ENCODE measurements around the gene TUBGCP2. TPM values are rescaled to one million over a fixed set of nuclear protein-coding genes. Genes with fewer than 3 reads are reported as not detected.

The TUBGCP2 gene
- total RNA-seq, 1 experiment from 2014 or later: 75.1 TPM

- H3K36me3 ChIP-seq (ENCODE audit: insufficient read depth, low read length, poor library complexity, severe bottlenecking): peaks cover 14% of the 10 kb centered on the region
- BruUV-seq (replicated peaks): no TSS peak
- peak; percentile 66 for DNase-seq (ENCODE audit: low spot score)
- no peaks in the 10 kb centered on the region for H3K9me3 ChIP-seq (ENCODE audit: low read depth, low read length, poor library complexity, severe bottlenecking)
- intact Hi-C loops (cut with micrococcal nuclease; ENCODE audit: unreplicated experiment): no loop called here
- peak overlapping the region; percentile 100 for H3K4me3 ChIP-seq (ENCODE audit: low read depth, low read length, poor library complexity, severe bottlenecking)
- peak overlapping the region; percentile 95 for H3K27ac ChIP-seq (ENCODE audit: low read depth, low read length, poor library complexity, severe bottlenecking)
- no peaks in the 10 kb centered on the region for H3K27me3 ChIP-seq (replicated peaks; ENCODE audit: insufficient read depth, low read depth, low read length, poor library complexity)
- ChIA-PET POLR2A (ENCODE audit: low non-redundant PET) (no interaction called here), CTCF (interaction anchor here (1.3 kb wide), 1 partner anchor 22 kb away, joined by 4 read pairs; no protein-coding TSS in a partner anchor)
- H3K4me1 ChIP-seq (ENCODE audit: insufficient read depth, low read length, poor library complexity, severe bottlenecking): peaks cover 3% of the 10 kb centered on the region
- TF ChIP-seq CTCF (conservative IDR thresholded peaks at IDR 0.05; ENCODE audit: low read depth, low read length) (peak; percentile 71), EZH2 (IDR thresholded peaks at IDR 0.05; ENCODE audit: borderline replicate concordance, low read depth, low read length, poor library complexity, severe bottlenecking) (no peak)
These were observed 774 bp downstream of the TUBGCP2 start for GRCh38 chr10:133307776-133308420.

GRCh38 chr10:133306941-133307379 is 1.7 kb downstream of the TUBGCP2 start:
- BruUV-seq (replicated peaks): no TSS peak
- intact Hi-C loops (cut with micrococcal nuclease; ENCODE audit: unreplicated experiment): no loop called here
- Histone ChIP-seq H3K4me1 (ENCODE audit: insufficient read depth, low read length, poor library complexity, severe bottlenecking) (peaks cover 3% of the 10 kb centered on the region), H3K27ac (ENCODE audit: low read depth, low read length, poor library complexity, severe bottlenecking) (peak overlapping the region; percentile 37), H3K27me3 (replicated peaks; ENCODE audit: insufficient read depth, low read depth, low read length, poor library complexity) (no peaks in the 10 kb centered on the region), H3K36me3 (ENCODE audit: insufficient read depth, low read length, poor library complexity, severe bottlenecking) (peaks cover 14% of the 10 kb centered on the region), H3K4me3 (ENCODE audit: low read depth, low read length, poor library complexity, severe bottlenecking) (no peak overlapping the region), H3K9me3 (ENCODE audit: low read depth, low read length, poor library complexity, severe bottlenecking) (no peaks in the 10 kb centered on the region)
- POLR2A ChIA-PET (ENCODE audit: low non-redundant PET): no interaction called here
- no peak for TF ChIP-seq EZH2 (IDR thresholded peaks at IDR 0.05; ENCODE audit: borderline replicate concordance, low read depth, low read length, poor library complexity, severe bottlenecking)
- TF ChIP-seq CTCF (conservative IDR thresholded peaks at IDR 0.05; ENCODE audit: low read depth, low read length): no peak
- DNase-seq (ENCODE audit: low spot score): no peak
- CTCF ChIA-PET: no interaction called here

GRCh38 chr10:133306097-133306476 is 2.6 kb downstream of the TUBGCP2 start:
- Histone ChIP-seq H3K27me3 (replicated peaks; ENCODE audit: insufficient read depth, low read depth, low read length, poor library complexity) (no peaks in the 10 kb centered on the region), H3K36me3 (ENCODE audit: insufficient read depth, low read length, poor library complexity, severe bottlenecking) (peaks cover 12% of the 10 kb centered on the region), H3K27ac (ENCODE audit: low read depth, low read length, poor library complexity, severe bottlenecking) (no peak overlapping the region), H3K4me3 (ENCODE audit: low read depth, low read length, poor library complexity, severe bottlenecking) (no peak overlapping the region), H3K4me1 (ENCODE audit: insufficient read depth, low read length, poor library complexity, severe bottlenecking) (peaks cover 3% of the 10 kb centered on the region), H3K9me3 (ENCODE audit: low read depth, low read length, poor library complexity, severe bottlenecking) (no peaks in the 10 kb centered on the region)
- no peak for DNase-seq (ENCODE audit: low spot score)
- POLR2A ChIA-PET (ENCODE audit: low non-redundant PET): no interaction called here
- intact Hi-C loops (cut with micrococcal nuclease; ENCODE audit: unreplicated experiment): no loop called here
- TF ChIP-seq CTCF (conservative IDR thresholded peaks at IDR 0.05; ENCODE audit: low read depth, low read length) (no peak), EZH2 (IDR thresholded peaks at IDR 0.05; ENCODE audit: borderline replicate concordance, low read depth, low read length, poor library complexity, severe bottlenecking) (no peak)
- no TSS peak for BruUV-seq (replicated peaks)
- CTCF ChIA-PET: no interaction called here

Data from A673 (cell line).